Measurements from ENCODE around the gene EIF4E. TPM values are rescaled to one million over a fixed set of nuclear protein-coding genes. Genes with fewer than 3 reads are reported as not detected.
"Not testable (repeated sequence)": the region's sequence is repeated elsewhere in the genome, so short reads cannot be mapped to it uniquely, and the experiment has no call there.

Gene EIF4E
- total RNA-seq, 1 experiment from 2014 or later, result 110 TPM

GRCh38 chr4:98937986-98938720 is 9.2 kb upstream of the EIF4E start:
- no peak for DNase-seq (ENCODE audit: low read depth)
- in situ Hi-C loops (cut with HindIII; ENCODE audit: low pct_unique_long_range_greater_than_20kb, low sequenced_read_pairs), result no loop called here

DNA sequence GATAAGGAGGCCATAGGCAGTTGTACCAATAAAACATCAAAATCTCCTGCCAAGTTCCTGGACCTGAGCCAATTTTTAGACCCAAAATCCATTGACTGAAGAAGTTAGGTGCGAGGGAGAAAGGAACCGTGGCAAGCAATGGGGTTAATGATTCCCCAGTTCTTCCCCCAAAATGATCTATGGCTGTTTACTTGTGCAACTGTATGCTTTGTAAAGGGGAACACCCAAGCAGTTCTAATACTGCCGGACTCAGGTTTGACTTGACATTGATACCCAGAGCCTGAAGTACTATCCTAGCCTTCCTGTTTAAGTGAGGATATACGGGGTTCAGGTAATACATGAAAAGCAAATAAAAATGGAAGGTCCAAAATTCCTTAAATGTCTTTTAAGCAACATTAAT is 6.7 kb upstream of the EIF4E start:
- in situ Hi-C loops (cut with HindIII; ENCODE audit: low pct_unique_long_range_greater_than_20kb, low sequenced_read_pairs), result no loop called here
- DNase-seq (ENCODE audit: low read depth), result no peak

- in situ Hi-C loops (cut with HindIII; ENCODE audit: low pct_unique_long_range_greater_than_20kb, low sequenced_read_pairs), result not testable (repeated sequence)
Measured at GRCh38 chr4:98934851-98935250, 5.9 kb upstream of the EIF4E start.

GRCh38 chr4:98932539-98932938 is 3.6 kb upstream of the EIF4E start:
- no peak for DNase-seq (ENCODE audit: low read depth)
- in situ Hi-C loops (cut with HindIII; ENCODE audit: low pct_unique_long_range_greater_than_20kb, low sequenced_read_pairs), result no loop called here

More at GRCh38 chr4:98934851-98935250, 5.9 kb upstream of the EIF4E start:
- DNase-seq (ENCODE audit: low read depth), result not testable (repeated sequence)

DNA sequence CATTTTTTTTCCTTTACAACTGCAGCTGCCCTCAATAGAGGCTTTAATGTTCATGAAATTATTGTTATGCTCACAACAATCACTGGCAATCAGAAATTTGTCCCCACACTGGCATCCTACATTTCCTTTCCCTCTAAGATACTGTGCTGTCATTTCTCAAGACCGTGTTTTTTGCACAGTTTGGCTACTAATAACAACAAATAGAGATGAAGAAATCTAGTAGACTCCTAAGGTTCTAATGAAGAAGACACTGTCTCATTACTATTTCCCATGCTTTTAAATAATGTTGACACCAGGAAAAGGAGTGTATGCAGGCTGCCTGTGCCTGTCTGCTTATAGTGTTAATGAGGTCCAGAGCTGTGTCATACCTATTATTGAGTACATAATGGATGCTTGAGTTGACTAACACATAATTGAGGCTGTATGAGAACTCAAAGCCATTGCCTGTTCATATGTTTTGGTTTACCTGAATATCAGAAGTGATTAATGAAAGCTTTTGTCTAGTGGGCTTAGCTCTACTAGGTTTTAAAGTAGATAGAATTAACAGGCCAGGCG is 1.5 kb upstream of the EIF4E start:
- DNase-seq (ENCODE audit: low read depth), result no peak
- in situ Hi-C loops (cut with HindIII; ENCODE audit: low pct_unique_long_range_greater_than_20kb, low sequenced_read_pairs), result no loop called here

DNA sequence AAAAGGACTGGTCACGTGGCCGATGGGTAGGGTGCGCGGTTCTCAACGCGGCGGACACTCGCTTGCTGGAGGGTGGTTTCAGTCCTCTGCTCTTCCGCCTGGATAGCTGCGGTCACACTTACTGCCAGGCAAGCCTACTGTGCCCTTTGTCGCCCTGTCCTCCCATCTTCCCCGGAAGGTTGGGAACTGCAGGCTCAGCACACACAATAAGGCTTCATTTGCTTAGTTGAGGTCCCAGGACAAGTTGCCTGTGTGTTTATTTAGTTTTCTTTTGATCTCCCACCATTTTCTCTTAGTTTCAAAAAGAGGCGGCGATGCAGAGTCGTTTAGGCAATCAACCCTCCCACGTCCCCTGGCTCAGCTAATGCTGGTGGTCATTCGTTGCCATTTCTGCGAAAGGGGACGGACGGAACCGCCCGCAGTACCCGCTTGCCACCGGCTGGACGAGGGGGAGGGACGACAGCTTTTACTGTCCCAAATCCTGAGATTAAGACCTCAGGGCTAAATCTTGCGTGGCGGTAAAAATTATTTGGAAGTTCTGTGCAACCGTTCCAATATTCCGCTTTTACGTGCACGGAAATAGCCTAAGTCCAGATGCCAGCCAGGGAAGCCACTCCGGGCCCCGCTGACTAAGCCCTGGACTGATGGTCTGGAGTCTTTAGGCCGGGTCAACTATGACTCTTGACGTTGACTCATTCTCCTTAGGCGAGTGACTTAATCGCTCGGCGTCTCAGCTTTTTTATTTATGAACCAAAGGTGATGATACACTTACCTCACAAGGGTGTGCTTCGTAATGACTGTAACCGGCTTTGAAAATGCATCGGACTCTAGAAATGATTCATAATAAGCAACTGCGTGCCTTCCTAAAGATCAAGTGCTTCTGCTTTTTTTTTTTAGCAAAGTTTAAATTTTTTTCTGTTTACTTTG is 671 bp upstream of the EIF4E start:
- in situ Hi-C loops (cut with HindIII; ENCODE audit: low pct_unique_long_range_greater_than_20kb, low sequenced_read_pairs), result no loop called here
- peak; percentile 89 for DNase-seq (ENCODE audit: low read depth)

DNA sequence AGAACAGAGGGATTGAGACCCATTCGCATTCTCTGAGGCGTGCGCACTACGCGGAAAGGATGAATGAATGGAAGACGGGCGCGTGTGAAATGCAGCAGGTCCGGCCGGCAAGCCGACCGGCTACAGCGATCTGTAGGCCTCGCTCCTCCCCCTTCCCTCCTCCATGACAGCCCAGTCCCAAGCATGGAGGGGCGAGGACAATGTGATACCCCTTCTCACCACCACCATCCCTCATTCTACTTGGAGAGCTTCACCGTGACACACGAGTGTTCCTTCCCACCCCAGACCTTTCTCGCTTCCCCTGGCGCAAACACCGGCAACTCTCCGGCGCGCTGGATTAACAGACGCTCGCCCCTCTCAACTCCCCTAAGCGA is 815 bp downstream of the EIF4E start:
- peak; percentile 82 for DNase-seq (ENCODE audit: low read depth)
- in situ Hi-C loops (cut with HindIII; ENCODE audit: low pct_unique_long_range_greater_than_20kb, low sequenced_read_pairs), result no loop called here

DNA sequence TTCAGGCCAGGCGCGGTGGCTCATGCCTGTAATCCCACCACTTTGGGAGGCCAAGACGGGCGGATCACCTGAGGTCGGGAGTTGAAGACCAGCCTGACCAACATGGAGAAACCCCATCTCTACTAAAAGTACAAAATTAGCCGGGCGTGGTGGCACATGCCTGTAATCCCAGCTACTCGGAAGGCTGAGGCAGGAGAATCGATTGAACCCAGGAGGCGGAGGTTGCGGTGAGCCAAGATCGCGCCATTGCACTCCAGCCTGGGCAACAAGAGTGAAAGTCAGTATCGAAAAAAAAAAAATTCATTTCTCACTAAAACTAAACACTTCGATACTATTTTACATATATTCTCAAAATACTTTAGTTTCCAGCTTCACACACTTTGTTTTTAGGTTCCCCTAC is 2.7 kb downstream of the EIF4E start:
- in situ Hi-C loops (cut with HindIII; ENCODE audit: low pct_unique_long_range_greater_than_20kb, low sequenced_read_pairs); DNase-seq (ENCODE audit: low read depth): not testable (repeated sequence)

GRCh38 chr4:98921292-98921691 is 7.6 kb downstream of the EIF4E start:
- in situ Hi-C loops (cut with HindIII; ENCODE audit: low pct_unique_long_range_greater_than_20kb, low sequenced_read_pairs), result no loop called here
- no peak for DNase-seq (ENCODE audit: low read depth)

GRCh38 chr4:98919996-98920395 is 8.9 kb downstream of the EIF4E start:
- DNase-seq (ENCODE audit: low read depth), result peak; percentile 18
- in situ Hi-C loops (cut with HindIII; ENCODE audit: low pct_unique_long_range_greater_than_20kb, low sequenced_read_pairs), result no loop called here

- DNase-seq (ENCODE audit: low read depth); in situ Hi-C loops (cut with HindIII; ENCODE audit: low pct_unique_long_range_greater_than_20kb, low sequenced_read_pairs): not testable (repeated sequence)
Measured at GRCh38 chr4:98910728-98911127, 18.2 kb downstream of the EIF4E start.

DNA sequence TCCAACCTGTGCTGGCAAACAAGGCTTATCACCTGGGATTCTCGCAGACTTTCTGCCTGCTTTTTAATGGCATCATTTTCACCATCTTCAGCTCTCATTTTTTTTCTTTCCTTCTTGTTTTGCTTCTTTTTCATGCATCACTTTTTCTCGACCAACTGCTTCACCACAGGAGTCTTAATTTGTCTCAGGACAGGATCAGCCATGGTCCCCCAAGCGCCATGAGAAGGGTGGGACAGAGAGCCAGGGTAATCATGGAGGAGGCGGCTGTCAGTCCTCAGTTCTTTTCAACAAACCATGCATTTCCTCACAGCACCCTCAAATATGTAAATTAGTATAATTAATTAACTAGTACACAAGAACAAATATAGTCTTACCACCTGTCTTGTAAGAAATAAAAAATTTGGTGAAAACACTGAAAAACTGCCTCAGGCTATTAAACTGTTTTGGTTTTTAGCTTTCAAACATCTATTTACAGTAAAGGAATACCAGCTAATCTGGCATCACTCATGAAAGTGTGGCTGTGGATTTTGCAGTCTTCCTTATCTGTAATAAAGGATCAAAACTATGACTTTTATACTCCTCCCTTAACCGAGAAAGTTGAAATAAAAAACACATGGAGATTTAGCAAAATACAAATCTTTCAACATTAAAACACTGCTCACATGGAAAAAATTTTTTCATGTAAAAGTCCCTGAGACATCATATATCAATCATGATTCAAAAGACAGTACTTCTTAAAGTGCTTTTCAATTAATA is 19.1 kb downstream of the EIF4E start:
- in situ Hi-C loops (cut with HindIII; ENCODE audit: low pct_unique_long_range_greater_than_20kb, low sequenced_read_pairs), result no loop called here
- no peak for DNase-seq (ENCODE audit: low read depth)

- in situ Hi-C loops (cut with HindIII; ENCODE audit: low pct_unique_long_range_greater_than_20kb, low sequenced_read_pairs), result no loop called here
- DNase-seq (ENCODE audit: low read depth), result no peak
Measured at GRCh38 chr4:98908703-98909262, 20.1 kb downstream of the EIF4E start.

DNA sequence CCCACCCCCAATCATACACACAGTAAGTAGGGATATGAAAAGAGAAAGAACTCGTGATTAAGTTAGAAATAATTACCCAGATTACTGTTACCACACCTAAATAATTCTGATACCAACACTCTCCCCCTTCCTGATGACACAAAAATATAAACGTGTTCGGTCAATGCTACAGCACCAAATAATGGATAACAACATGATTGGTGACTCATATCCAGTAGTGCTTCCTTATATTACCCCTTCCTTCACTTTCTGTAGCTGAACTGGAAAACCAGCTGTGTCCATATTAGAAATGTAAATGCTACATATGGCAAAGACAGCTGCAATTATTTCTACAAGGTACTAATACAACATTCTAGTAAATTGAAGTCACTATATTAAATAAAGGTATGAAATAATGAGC is 20.8 kb downstream of the EIF4E start:
- in situ Hi-C loops (cut with HindIII; ENCODE audit: low pct_unique_long_range_greater_than_20kb, low sequenced_read_pairs), result no loop called here
- DNase-seq (ENCODE audit: low read depth), result no peak

DNA sequence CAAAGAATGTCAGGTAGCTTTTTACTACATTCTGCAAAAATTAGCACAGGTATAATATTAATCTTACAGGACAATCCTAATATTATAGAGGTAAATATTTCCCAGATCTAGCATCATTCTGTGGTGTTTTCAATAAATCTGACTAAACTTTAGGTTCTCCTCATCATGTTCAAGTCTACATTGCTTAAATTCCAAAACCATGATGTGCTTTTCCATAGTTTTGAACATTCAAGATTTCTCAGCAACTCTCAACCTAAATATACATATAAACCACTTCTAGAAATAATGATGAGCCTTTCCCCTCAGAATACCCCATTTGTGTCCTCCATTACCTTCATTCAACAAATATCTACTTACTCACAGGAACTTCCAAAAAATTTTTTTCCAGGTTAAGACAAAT is 23.1 kb downstream of the EIF4E start:
- DNase-seq (ENCODE audit: low read depth), result no peak
- in situ Hi-C loops (cut with HindIII; ENCODE audit: low pct_unique_long_range_greater_than_20kb, low sequenced_read_pairs), result no loop called here

DNA sequence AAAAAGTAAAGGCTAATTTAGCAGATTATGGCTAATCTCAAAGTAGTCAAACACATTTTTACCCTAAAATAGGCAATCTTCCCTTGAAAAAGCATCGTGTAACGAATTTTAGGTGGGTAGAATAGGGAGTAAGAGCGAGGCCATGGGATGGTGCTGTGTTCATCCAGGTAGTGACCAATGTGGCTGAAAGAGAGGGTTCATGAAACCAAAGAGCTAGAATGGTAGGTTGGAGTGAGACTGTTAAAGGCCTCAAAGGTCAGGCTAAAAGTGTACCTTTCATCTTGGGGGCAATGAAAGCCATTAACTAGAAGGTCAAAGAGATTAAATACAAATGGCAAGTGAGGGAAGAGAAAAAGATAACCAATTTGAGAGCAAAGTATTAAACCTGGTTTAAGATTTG is 23.6 kb downstream of the EIF4E start:
- in situ Hi-C loops (cut with HindIII; ENCODE audit: low pct_unique_long_range_greater_than_20kb, low sequenced_read_pairs), result no loop called here

DNA sequence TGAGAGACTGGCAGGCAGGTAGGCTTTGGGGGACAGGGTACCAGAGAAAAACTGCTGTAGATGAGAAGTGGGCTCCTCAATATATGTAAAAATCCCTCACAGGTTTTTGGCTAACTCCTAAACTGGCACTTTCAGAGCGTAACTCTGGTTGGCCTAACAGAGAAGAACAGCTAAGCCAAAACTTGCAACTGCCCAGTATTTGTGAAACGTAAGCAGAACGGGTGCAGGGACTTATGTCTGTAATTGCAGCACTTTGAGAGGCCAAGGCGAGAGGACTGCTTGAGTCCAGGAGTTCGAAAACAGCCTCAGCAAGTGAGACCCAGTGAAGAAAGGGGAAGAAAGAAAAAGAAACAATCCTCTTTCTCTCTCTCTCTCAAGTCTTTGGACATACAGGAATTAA is 25.0 kb downstream of the EIF4E start:
- in situ Hi-C loops (cut with HindIII; ENCODE audit: low pct_unique_long_range_greater_than_20kb, low sequenced_read_pairs), result no loop called here
- DNase-seq (ENCODE audit: low read depth), result no peak

More for the DNA sequence above, 23.6 kb downstream of the EIF4E start:
- no peak for DNase-seq (ENCODE audit: low read depth)

DNA sequence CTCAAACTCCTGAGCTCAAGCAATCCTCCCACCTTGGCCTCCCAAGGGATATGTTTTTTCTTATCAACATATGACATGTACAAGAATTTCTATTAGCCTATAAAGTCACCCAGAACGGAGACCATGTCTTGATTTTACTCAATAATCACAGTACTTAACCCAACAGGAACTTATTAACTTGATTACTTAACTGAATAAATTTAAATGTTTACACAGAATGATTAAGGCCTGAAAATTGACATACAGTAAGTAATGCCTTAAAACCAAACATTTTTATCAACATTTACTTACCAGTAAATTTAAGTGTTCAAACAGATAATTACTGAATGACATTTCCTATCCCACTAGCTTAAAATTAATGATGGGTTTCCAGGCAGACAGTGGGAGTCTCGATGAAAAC is 25.4 kb downstream of the EIF4E start:
- in situ Hi-C loops (cut with HindIII; ENCODE audit: low pct_unique_long_range_greater_than_20kb, low sequenced_read_pairs), result no loop called here
- no peak for DNase-seq (ENCODE audit: low read depth)
